Heart left ventricle (tissue), 16 donors: ENCODE data around the gene AGRN. TPM values are rescaled to one million over a fixed set of nuclear protein-coding genes. Genes with fewer than 3 reads are reported as not detected.
"Not testable (repeated sequence)": the region's sequence is repeated elsewhere in the genome, so short reads cannot be mapped to it uniquely, and the experiment has no call there.

Experiments
- ATAC-seq, 4 donors: fragments of 200-7000 bp; cut with Tn5 transposase; one replicate each; pipeline ENCODE4 v1.9.1; 2020 to 2022; ENCODE audit warnings: moderate library complexity in 4 of 4, mild to moderate bottlenecking in 3 of 4, moderate number of reproducible peaks in 1 of 4
- DNase-seq, 5 donors: peaks; one replicate each; pipeline ENCODE4 v3.0.0-alpha.2; 2020
- H3K27ac ChIP-seq, 12 donors: fragments of 200-600 bp; sonication (generic) in 4 of 12; one replicate each; pipeline versions ENCODE4 v1.5.0 to v1.8.0; 2016 to 2022; ENCODE audit warnings: mild to moderate bottlenecking in 2 of 12
- H3K27me3 ChIP-seq, 9 donors: fragments of 200-600 bp; sonication (generic) in 2 of 9; one replicate each; pipeline versions ENCODE4 v1.5.1 to v1.8.0; 2016 to 2022; ENCODE audit warnings: mild to moderate bottlenecking in 3 of 9
- H3K36me3 ChIP-seq, 9 donors: fragments of 200-600 bp; sonication (generic) in 2 of 9; one replicate each; pipeline versions ENCODE4 v1.5.0 to v1.8.0; 2018 to 2022; ENCODE audit warnings: mild to moderate bottlenecking in 2 of 9
- H3K4me1 ChIP-seq, 12 donors: fragments of 200-600 bp; sonication (generic) in 4 of 12; one replicate each; pipeline versions ENCODE4 v1.5.0 to v1.8.0; 2016 to 2022; ENCODE audit warnings: mild to moderate bottlenecking in 3 of 12
- H3K4me3 ChIP-seq, 12 donors: fragments of 200-600 bp; sonication (generic) in 4 of 12; one replicate each; pipeline versions ENCODE4 v1.5.0 to v1.8.0; 2017 to 2022; ENCODE audit warnings: mild to moderate bottlenecking in 9 of 12, moderate library complexity in 4 of 12
- H3K9me3 ChIP-seq, 12 donors: fragments of 200-600 bp; sonication (generic) in 4 of 12; one replicate each; pipeline versions ENCODE4 v1.5.0 to v1.8.0; 2016 to 2022; ENCODE audit warnings: mild to moderate bottlenecking in 1 of 12
- POLR2A ChIP-seq, 2 donors: fragments of 450-650 bp; IDR thresholded peaks; one replicate each; pipeline ENCODE4 v1.6.1; 2017; ENCODE audit warnings: antibody characterized with exemption in 2 of 2, mild to moderate bottlenecking in 2 of 2, moderate library complexity in 2 of 2
- WGBS, 4 donors: extraction: QIAGEN DNeasy Blood & Tissue Kit in 2 of 4; methylation state at CpG; one replicate each; pipeline versions ENCODE4 v1.1.5 to v1.1.7; 2013 to 2018; 5-methylcytosine and 5-hydroxymethylcytosine counted together
- intact Hi-C, 10 donors: fragments of 100-400 bp; cut with DNase I; formaldehyde crosslinking; loops; one replicate each; pipeline versions ENCODE4 v1.11.1 to v1.14.2; 2022
- polyA plus RNA-seq, 2 donors: library from polyadenylated mRNA; stranded (reverse); fragments of 200-250 nt; gene quantifications; one replicate each; pipeline ENCODE4 v1.2.3, GENCODE V29; 2013
- total RNA-seq, 9 donors: library from RNA; depleted of rRNA in 2 of 9; stranded (reverse); fragments of >200 nt in 2 of 9; fragmentation: NEBNext Ultra II Directional in 3 of 9; extraction: Animal tissue kit (Norgen Biotek cat#: 25700) in 3 of 9; gene quantifications; one replicate each; pipeline versions ENCODE4 v1.1.0 to v1.2.4, GENCODE V29; 2016 to 2023
- TF ChIP-seq, protein P1 (sequence below), 12 donors: fragments of 200-600 bp; sonication (generic) in 4 of 12; IDR thresholded peaks; one replicate each; pipeline versions ENCODE4 v1.5.0 to v1.8.0; 2018 to 2022; ENCODE audit warnings: antibody characterized with exemption in 12 of 12, mild to moderate bottlenecking in 5 of 12
- donor health status: ischemic (EF 13 %, LVEDD 7.1; RV severe dilation, severe dysfunction).
- donor health status: healthy with polysubstance abuse.
- donor health status: DM: no; HTN: yes; CAD: no.
- donor health status: DM: no; HTN: no; CAD: no.
- donor health status: ischemic (EF 25% LVEDD 6.9; RV normal size, moderate dysfunction).
- donor health status: ischemic (EF 25% LVEDD 5.7; RV mildly dilated, moderate dysfunction).
- donor health status: healthy.
- donor health status: DM: yes; HTN: yes; CAD: no.
- donor health status: ischemic (EF 35%, LVEDD 5.7; RV mildly dilated, moderate dysfunction).
- donor health status: nonischemic (EF 11% LVEDD 7.7; RV severe dilation, severe dysfunction).
- donor health status: DM: yes; HTN: yes; CAD: no.
- donor health status: PGD.
- donor health status: ischemic (EF 29% LVEDD 5.4; RV normal size, mild dysfunction).
- donor health status: nonischemic (EF 23%, LVEDD 6.1; RV moderate dilation, normal function).

Gene AGRN
- total and polyA plus RNA-seq, 11 donors: 9.7 to 45.7 (median 18.6) TPM

DNA sequence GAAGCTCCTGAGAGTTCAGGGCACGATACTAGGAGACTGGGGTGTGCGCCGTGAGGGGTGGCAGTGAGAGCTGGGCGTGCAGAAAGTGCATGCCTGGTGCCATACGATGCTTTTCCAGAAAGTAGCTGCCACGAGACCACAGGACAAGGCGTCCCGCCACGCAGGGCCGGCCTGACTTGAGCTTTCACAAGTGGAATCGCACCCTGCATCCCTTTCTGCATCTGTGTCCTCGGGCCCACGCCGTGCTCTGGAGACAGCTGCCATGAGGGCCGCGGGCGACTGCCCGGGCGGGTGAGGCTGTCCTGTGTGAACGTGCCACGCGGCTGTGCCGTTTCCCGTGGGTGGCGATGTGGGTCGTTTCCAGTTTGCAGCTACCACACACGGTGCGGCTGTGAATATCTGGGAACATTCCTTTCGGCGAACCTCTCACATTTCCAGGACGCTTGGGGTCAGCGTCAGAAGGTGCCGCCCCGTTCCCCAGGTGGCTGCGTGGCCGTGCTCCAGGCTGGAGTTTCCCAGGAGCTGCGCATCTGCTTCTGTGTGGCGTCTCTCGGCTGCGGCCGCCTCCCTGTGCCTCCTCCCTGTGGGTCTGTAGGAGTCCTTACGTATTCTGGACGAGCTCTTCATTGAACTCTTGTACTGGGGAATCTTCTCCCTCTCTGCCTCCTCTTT, 37.0 kb upstream of the AGRN start:
- Histone ChIP-seq H3K27ac (peak overlapping the region; percentile 79 to 100 (median 98)), H3K9me3 (no peaks in the 10 kb centered on the region), H3K36me3 (peaks cover 0 to 4% (median 0%) of the 10 kb centered on the region in 9 donors), H3K27me3 (peaks cover 0 to 12% (median 0%) of the 10 kb centered on the region in 9 donors), H3K4me3 (peak overlapping the region in 8 of 12 donors; percentile 0 to 67 (median 58)), H3K4me1 (peaks cover 0 to 34% (median 4%) of the 10 kb centered on the region in 12 donors)
- no peak for TF ChIP-seq POLR2A (IDR thresholded peaks at IDR 0.05)
- TF ChIP-seq, protein P1, sequence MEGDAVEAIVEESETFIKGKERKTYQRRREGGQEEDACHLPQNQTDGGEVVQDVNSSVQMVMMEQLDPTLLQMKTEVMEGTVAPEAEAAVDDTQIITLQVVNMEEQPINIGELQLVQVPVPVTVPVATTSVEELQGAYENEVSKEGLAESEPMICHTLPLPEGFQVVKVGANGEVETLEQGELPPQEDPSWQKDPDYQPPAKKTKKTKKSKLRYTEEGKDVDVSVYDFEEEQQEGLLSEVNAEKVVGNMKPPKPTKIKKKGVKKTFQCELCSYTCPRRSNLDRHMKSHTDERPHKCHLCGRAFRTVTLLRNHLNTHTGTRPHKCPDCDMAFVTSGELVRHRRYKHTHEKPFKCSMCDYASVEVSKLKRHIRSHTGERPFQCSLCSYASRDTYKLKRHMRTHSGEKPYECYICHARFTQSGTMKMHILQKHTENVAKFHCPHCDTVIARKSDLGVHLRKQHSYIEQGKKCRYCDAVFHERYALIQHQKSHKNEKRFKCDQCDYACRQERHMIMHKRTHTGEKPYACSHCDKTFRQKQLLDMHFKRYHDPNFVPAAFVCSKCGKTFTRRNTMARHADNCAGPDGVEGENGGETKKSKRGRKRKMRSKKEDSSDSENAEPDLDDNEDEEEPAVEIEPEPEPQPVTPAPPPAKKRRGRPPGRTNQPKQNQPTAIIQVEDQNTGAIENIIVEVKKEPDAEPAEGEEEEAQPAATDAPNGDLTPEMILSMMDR (IDR thresholded peaks at IDR 0.05): no peak
- intact Hi-C loops: loop anchor here in 3 of 10 donors (2.0 to 10.0 kb wide), 3 partner anchors 18 to 312 kb away; partner anchors contain the start of gene HES4 (in 1 of the 3)
- peak in 4 of 5 donors; percentile 22 to 69 (median 42) for DNase-seq
- 83 to 86% (median 85%) methylated on average over 41 to 43 of the region's 43 CpGs for WGBS, 4 donors
- no peak for ATAC-seq

- peaks cover 0 to 12% (median 0%) of the 10 kb centered on the region in 9 donors for H3K27me3 ChIP-seq
- H3K27ac ChIP-seq: peak overlapping the region in 3 of 12 donors; percentile 13 to 98 (median 19)
- no peaks in the 10 kb centered on the region for H3K9me3 ChIP-seq
- H3K4me1 ChIP-seq: peaks cover 0 to 34% (median 2%) of the 10 kb centered on the region in 12 donors
- DNase-seq (peak; percentile 44 to 75 (median 60)), ATAC-seq (no peak)
- intact Hi-C loops: loop anchor here in 7 of 10 donors (1.0 to 10.0 kb wide), 6 partner anchors 17 to 311 kb away; partner anchors contain the start of gene HES4 (in 1 of the 7)
- no peak for TF ChIP-seq POLR2A (IDR thresholded peaks at IDR 0.05)
- TF ChIP-seq, protein P1 (IDR thresholded peaks at IDR 0.05): peak; percentile 87 to 98 (median 92)
- 19 to 43% (median 27%) methylated on average over 14 to 29 of the region's 29 CpGs for WGBS, 4 donors
- H3K36me3 ChIP-seq: peaks cover 0 to 1% (median 0%) of the 10 kb centered on the region in 9 donors
- H3K4me3 ChIP-seq: peak overlapping the region in 6 of 12 donors; percentile 10 to 45 (median 28)
These were observed 36.0 kb upstream of the AGRN start for GRCh38 chr1:983798-984475.

DNA sequence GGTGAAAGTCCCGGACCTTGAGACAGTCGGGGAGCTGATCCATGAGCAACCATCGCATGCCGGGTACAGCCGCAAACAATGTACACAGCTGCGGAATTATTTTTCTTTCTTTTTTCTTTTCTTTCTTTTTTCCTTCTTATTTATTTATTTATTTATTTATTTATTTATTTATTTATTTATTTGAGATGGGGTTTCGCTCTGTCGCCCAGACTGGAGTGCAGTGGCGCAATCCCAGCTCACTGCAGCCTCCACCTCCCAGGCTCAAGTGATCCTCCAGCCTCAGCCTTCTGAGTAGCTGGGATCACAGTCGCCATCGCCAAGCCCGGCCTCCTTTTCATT, 35.5 kb upstream of the AGRN start:
- 51 to 61% (median 59%) methylated on average over 12 of the region's 12 CpGs for WGBS, 4 donors
- TF ChIP-seq POLR2A (IDR thresholded peaks at IDR 0.05): no peak
- TF ChIP-seq, protein P1 (IDR thresholded peaks at IDR 0.05): peak in 6 of 12 donors; percentile 4 to 46 (median 28)
- Histone ChIP-seq H3K36me3 (no peaks in the 10 kb centered on the region), H3K27me3 (peaks cover 0 to 11% (median 0%) of the 10 kb centered on the region in 9 donors), H3K9me3 (no peaks in the 10 kb centered on the region), H3K27ac (peak overlapping the region in 1 of 12 donors; percentile 98), H3K4me1 (peaks cover 0 to 33% (median 2%) of the 10 kb centered on the region in 12 donors), H3K4me3 (peak overlapping the region in 6 of 12 donors; percentile 10 to 45 (median 28))
- DNase-seq (no peak), ATAC-seq (no peak)
- intact Hi-C loops: loop anchor here in 7 of 10 donors (1.0 to 10.0 kb wide), 5 partner anchors 78 to 310 kb away; no protein-coding TSS in a partner anchor

DNA sequence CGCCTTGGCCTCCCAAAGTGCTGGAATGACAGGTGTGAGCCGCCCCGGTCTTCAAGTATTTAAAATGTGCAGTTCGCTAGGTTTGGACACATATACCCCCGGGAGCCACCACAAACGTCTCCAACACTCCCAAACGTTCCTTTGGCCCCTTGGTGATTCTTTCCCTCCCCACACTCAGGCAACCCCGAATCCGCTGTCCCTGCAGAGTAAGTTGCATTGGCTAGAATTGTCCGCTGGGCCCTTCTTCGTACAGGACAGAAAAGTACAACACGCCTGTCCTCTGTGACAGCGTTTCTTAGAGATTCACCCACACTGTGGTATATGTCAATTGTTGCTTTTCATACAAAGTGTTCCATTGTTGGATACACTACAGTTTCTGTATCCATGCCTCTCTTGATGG, 34.8 kb upstream of the AGRN start:
- TF ChIP-seq, protein P1 (IDR thresholded peaks at IDR 0.05): no peak
- TF ChIP-seq POLR2A (IDR thresholded peaks at IDR 0.05): no peak
- 75 to 79% (median 77%) methylated on average over 13 of the region's 13 CpGs for WGBS, 4 donors
- Histone ChIP-seq H3K27ac (no peak overlapping the region), H3K36me3 (no peaks in the 10 kb centered on the region), H3K27me3 (peaks cover 0 to 9% (median 0%) of the 10 kb centered on the region in 9 donors), H3K9me3 (no peaks in the 10 kb centered on the region), H3K4me1 (peaks cover 0 to 31% (median 2%) of the 10 kb centered on the region in 12 donors), H3K4me3 (no peak overlapping the region)
- DNase-seq (peak in 1 of 5 donors; percentile 10), ATAC-seq (no peak)
- intact Hi-C loops: loop anchor here in 7 of 10 donors (2.0 to 10.0 kb wide), 3 partner anchors 77 to 310 kb away; no protein-coding TSS in a partner anchor

GRCh38 chr1:988061-988460, 31.9 kb upstream of the AGRN start:
- ATAC-seq, H3K27ac ChIP-seq, H3K4me3 ChIP-seq, H3K27me3 ChIP-seq, H3K36me3 ChIP-seq, DNase-seq: not testable (repeated sequence)
- Histone ChIP-seq H3K4me1 (peaks cover 0 to 12% (median 0%) of the 10 kb centered on the region in 12 donors), H3K9me3 (peaks cover 0 to 11% (median 3%) of the 10 kb centered on the region in 12 donors)
- intact Hi-C loops: loop anchor here in 4 of 10 donors (5.0 to 10.0 kb wide), 2 partner anchors 74 to 307 kb away; no protein-coding TSS in a partner anchor
- WGBS, 4 donors: 78 to 89% (median 85%) methylated on average over 5 of the region's 5 CpGs

- H3K4me3 ChIP-seq, DNase-seq, H3K4me1 ChIP-seq, H3K27me3 ChIP-seq, intact Hi-C loops, ATAC-seq, H3K36me3 ChIP-seq, H3K27ac ChIP-seq: not testable (repeated sequence)
- peaks cover 0 to 11% (median 3%) of the 10 kb centered on the region in 12 donors for H3K9me3 ChIP-seq
- 91 to 98% (median 96%) methylated on average over 6 of the region's 6 CpGs for WGBS, 4 donors
These were observed 28.6 kb upstream of the AGRN start for GRCh38 chr1:991275-991674.
